22Rv1 (cell line): Measurements from ENCODE around the gene TLR6.

Experiments
- ZFX ChIP-seq: fragments of 450-650 bp; IDR thresholded peaks from 2 replicates; pipeline ENCODE4 v1.6.1; 2017; ENCODE audit warnings: antibody characterized with exemption, borderline replicate concordance
- TF ChIP-seq, protein P1 (sequence below): fragments of 450-650 bp; IDR thresholded peaks from 2 replicates; pipeline ENCODE4 v1.5.1; 2017; ENCODE audit warnings: mild to moderate bottlenecking

DNA sequence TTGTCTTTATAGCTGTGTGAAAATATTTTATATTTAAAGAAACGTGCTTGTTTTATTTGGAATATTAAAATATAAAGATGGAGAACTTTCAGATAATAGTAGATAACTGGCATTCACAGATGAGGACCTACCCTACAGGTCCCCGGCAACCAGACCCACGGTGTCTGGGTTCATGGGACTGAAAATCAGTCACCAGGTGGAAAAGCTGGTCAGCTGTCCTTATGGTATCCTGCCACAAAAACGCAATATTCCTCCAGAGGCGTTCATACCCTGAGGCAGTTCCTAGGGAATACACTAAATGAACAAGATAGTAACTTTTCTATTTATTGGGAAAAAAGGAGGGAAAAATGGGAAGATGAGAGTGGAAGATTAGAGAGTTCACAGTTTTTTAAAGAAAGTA lies 1.2 kb downstream of the TLR6 start:
- TF ChIP-seq, protein P1, sequence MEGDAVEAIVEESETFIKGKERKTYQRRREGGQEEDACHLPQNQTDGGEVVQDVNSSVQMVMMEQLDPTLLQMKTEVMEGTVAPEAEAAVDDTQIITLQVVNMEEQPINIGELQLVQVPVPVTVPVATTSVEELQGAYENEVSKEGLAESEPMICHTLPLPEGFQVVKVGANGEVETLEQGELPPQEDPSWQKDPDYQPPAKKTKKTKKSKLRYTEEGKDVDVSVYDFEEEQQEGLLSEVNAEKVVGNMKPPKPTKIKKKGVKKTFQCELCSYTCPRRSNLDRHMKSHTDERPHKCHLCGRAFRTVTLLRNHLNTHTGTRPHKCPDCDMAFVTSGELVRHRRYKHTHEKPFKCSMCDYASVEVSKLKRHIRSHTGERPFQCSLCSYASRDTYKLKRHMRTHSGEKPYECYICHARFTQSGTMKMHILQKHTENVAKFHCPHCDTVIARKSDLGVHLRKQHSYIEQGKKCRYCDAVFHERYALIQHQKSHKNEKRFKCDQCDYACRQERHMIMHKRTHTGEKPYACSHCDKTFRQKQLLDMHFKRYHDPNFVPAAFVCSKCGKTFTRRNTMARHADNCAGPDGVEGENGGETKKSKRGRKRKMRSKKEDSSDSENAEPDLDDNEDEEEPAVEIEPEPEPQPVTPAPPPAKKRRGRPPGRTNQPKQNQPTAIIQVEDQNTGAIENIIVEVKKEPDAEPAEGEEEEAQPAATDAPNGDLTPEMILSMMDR = no peak
- no peak for TF ChIP-seq ZFX
